Activated CD8-positive, alpha-beta memory T cell treated with anti-CD3 and anti-CD28 coated beads for 4 hours (primary cell): ENCODE results near the gene SPESP1.

ENCODE experiments used
- DNase-seq, 2 donors: peaks; one replicate each; pipeline ENCODE4 v3.0.0-alpha.2; 2020; ENCODE audit warnings: low read depth in 2 of 2

Gene SPESP1

GRCh38 chr15:68991723-68992122 lies 61.4 kb downstream of the SPESP1 start:
- DNase-seq, result no peak

DNA sequence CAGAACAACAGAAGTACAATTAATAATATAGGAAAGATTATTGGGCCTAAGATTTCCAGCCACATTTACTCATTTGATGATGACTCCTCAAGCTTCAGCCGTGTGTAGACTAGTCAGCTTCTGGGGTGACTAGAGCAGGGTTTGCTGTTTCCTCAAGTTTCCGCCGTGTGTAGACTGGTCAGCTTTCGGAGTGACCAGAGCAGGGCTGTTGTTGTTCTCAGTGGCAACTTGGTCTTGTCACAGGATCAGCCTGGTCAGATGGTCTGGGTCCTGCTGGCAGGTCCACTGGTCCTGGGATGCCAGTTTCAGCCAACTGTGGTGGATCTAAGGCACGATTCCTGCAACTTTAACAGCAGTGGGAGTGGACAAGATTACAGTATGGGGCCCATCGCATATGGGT lies 62.4 kb downstream of the SPESP1 start:
- DNase-seq, result no peak

DNA sequence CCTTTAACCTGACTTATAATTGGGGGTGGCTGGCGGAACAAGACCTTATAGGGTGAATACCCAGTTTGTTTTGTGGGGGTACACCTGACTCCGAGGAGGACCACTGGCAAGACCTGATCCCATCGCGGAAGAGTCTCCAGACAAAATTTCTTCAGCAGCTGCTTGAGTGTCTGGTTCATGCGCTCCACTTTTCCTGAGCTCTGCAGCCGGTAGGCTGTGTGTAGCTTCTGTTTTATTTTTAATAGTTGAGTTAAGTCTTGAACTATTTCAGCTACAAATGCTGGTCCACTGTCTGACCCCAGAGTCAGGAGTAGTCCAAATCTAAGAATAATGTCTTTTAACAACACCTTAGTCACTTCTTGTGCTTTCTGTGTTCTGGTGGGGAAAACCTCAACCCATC lies 63.0 kb downstream of the SPESP1 start:
- no peak for DNase-seq

DNA sequence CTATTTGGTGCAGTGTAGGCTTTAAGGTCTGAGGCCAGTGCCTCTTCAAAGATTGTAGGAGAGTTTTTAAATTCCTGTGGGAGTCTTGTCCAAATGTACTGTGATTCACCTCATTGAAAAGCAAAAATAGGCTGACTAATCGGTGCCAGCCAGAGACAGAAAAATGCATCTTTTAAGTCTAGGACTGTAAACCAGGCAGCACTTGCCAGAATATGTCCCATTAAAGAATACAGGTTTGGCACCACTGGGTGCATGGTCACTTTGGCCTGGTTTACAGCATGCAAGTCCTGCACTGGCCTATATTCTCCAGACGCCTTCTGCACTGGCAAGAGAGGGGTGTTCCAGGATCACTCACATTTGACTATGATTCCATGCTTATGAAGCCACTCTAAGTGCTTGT lies 63.8 kb downstream of the SPESP1 start:
- DNase-seq, result no peak

DNA sequence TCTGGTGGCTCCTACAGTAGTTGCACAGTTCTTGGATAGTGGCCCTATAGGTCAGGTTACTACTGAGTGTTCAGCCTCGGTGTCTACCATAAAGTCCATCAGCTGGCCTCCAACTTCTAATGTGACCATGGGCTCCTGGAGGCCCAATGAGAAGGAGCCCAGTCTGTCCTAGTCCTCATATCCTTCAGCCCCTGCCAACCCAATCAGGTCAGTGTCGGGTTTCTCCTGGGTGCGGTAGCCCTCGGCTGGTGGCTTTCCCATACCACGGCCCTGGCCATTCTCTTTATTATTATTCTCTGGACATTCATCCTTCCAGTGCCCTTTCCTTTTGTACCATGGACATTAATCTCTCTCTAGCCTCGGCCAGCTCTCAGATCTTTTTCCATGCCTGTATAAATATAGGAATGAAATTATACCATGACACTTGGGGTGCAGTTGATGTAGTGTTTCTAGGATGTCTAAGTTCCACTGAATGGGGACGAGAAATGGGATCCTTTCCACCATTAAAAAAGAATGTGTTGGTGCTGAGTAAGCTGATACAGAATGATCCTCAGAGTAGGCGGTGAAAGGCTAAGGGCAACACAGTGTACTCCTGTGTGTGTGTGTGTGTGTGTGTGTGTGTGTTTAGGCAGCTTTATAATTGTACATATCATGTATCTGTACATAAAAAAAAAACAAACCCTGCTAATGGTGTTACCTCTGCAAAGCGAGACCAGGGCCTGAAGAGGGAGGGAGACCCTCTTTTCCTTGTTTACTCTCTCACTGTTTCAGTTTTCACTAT lies 64.8 kb downstream of the SPESP1 start:
- DNase-seq, result no peak
